GM18909 (cell line): ENCODE results near the gene AP5S1.
"Not testable (repeated sequence)": the region's sequence is repeated elsewhere in the genome, so short reads cannot be mapped to it uniquely, and the experiment has no call there.

Experiments
- ATAC-seq: cut with Tn5 transposase; IDR thresholded peaks from one replicate; pipeline ENCODE4 v1.9.1; 2021; ENCODE audit warnings: mild to moderate bottlenecking; ENCODE audit not compliant: unreplicated experiment, poor library complexity

AP5S1 gene

DNA sequence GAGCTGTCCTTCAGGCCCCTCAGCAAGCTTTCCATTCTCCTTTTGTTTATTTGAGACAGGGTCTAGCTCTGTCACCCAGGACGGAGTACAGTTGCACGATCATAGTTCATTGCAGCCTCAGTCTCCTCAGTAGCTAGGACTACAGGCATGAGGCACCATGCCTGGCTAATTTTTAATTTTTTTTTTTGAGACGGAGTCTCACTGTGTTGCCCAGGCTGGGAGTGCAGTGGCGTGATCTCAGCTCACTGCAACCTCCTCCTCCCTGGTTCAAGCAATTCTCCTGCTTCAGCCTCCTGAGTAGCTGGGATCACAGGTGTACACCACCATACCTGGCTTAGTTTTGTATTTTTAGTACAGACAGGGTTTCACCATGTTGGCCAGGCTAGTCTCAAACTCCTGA lies 31.1 kb upstream of the AP5S1 start:
- ATAC-seq = not testable (repeated sequence)

DNA sequence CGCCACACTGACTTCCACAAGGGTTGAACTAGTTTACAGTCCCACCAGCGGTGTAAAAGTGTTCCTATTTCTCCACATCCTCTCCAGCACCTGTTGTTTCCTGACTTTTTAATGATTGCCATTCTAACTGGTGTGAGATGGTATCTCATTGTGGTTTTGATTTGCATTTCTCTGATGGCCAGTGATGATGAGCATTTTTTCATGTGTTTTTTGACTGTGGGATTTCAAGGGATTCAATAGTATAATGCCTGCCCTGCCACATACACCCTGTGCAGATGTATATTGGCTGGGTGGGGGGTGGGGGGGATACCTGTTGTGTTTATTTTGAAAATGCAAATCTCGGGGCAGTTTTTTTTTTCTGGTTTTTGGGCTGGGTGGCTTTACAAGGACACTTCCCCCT lies 26.2 kb upstream of the AP5S1 start:
- not testable (repeated sequence) for ATAC-seq

GRCh38 chr20:3794701-3795420 lies 25.5 kb upstream of the AP5S1 start:
- ATAC-seq = no peak

DNA sequence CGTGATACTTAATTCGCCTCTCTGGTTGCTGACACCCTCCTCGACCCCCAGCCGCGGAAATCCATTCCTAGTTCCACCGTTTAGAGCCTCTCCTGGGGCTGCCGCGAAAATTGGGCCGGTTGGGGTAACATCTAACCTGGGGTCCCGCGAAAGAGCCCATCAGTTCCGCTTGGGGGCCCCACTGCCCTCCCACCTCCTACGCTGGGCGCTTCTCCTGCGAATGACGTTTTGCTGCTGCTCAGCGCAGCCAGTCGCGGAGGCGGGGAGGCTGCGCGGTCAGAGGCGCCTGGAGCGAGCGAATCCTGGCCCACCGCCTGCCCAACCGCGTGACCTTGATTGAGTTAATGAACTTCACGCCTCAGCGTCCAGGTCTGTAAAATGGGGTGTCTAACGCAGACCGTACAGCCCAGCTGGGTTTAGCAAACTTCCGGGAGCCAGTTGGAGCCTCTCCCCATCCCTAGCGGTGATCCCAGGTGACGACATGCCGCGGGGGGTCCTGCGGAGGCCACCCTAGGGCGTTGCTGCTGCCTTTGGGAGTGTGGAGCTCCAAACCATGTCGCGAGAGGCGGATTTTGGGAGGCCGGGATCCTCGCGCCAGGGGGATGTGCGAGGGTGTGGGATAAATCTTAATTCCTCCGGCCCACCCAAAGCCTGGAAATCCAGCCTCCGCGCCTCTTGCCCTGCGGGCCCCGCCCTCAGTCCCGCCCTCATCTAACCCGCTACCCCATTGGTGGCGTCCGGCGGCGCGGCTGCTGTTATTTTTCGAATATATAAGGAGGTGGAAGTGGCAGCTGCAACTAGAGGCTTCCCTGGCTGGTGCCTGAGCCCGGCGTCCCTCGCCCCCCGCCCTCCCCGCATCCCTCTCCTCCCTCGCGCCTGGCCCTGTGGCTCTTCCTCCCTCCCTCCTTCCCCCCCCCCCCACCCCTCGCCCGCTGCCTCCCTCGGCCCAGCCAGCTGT lies 24.6 kb upstream of the AP5S1 start, which contains the start of gene CDC25B:
TSS of gene CDC25B (plus strand) at position 800 of the 958 bp plus-strand sequence. CDS start 222 bp downstream, outside the sequence.
- peak; percentile 56 for ATAC-seq

- peak; percentile 7 for ATAC-seq
Measured at GRCh38 chr20:3796477-3797225, 23.7 kb upstream of the AP5S1 start.

DNA sequence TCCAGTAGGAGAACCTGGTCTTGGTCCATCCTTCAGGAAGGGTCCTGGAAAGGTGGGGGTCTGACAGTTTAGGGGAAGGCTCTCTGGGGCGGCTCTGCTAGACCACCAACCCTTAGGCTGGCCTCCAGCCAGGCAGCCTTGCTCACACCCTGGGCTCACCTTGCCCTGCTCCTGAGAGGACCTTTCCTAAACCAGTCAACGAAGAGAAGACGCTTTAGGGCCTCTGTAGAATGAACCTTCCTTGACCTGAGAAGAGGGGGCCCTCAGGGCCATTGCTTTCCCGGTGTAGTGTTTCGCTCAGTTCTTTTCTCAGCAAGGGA lies 23.2 kb upstream of the AP5S1 start:
- ATAC-seq = no peak

- ATAC-seq = no peak
Measured at GRCh38 chr20:3797592-3798372, 22.6 kb upstream of the AP5S1 start.

- no peak for ATAC-seq
Measured at GRCh38 chr20:3798373-3798768, 22.0 kb upstream of the AP5S1 start.

- no peak for ATAC-seq
Measured at GRCh38 chr20:3798908-3799248, 21.5 kb upstream of the AP5S1 start.

DNA sequence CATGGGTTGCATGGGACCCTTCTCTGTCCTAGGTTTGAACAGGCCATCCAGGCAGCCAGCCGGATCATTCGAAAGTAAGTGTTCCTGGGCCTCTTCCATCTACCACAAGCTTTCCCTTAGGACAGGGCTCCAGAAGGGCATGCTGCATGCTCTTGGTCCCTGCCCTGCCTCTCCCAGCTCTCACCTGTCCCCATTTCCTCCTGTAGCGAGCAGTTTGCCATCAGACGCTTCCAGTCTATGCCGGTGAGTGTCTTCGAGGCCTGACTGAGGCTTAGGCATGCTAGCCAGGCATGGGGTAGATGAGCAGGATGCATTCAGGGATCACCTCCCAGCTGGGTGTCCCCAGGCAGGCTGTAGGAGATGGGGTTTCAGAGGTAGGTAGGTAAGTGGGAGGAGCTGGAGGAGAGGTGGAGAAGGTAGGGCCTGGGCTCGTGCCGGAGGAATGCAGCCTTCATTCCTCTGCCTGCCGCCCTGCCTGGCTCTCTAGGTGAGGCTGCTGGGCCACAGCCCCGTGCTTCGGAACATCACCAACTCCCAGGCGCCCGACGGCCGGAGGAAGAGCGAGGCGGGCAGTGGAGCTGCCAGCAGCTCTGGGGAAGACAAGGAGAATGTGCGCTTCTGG lies 20.0 kb upstream of the AP5S1 start:
- no peak for ATAC-seq

- no peak for ATAC-seq
Measured at GRCh38 chr20:3800878-3801260, 19.5 kb upstream of the AP5S1 start.

DNA sequence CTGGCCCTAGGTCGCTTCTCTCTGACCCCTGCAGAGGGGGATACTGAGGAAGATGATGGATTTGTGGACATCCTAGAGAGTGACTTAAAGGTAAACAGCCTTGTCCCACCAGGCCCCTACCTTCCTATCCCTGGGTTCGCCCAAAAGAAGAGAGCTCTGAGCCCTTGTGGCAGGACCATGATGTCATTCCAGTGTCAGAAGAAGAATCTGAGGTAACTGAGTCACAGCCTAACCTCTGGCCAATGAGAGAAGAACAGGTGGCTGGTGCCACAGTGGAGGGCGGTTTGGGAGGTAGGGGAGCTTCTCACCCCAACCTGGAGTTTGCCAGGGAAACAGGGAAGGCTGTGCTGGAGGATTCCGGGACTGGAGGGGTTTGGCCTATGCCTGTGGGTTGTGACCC lies 19.0 kb upstream of the AP5S1 start:
- ATAC-seq = no peak

DNA sequence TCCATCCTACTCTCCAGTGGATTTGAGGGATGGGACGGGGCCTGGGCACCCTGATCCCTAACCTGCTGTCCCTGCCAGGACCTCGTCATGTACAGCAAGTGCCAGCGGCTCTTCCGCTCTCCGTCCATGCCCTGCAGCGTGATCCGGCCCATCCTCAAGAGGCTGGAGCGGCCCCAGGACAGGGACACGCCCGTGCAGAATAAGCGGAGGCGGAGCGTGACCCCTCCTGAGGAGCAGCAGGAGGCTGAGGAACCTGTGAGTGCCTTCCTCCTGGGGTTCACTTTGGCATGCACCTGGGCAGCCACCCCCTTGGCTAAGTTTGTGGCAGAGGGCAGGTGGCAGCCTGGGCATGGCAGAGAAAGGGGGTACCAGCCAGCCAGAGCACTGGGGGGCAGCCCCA lies 18.5 kb upstream of the AP5S1 start:
- ATAC-seq = no peak

DNA sequence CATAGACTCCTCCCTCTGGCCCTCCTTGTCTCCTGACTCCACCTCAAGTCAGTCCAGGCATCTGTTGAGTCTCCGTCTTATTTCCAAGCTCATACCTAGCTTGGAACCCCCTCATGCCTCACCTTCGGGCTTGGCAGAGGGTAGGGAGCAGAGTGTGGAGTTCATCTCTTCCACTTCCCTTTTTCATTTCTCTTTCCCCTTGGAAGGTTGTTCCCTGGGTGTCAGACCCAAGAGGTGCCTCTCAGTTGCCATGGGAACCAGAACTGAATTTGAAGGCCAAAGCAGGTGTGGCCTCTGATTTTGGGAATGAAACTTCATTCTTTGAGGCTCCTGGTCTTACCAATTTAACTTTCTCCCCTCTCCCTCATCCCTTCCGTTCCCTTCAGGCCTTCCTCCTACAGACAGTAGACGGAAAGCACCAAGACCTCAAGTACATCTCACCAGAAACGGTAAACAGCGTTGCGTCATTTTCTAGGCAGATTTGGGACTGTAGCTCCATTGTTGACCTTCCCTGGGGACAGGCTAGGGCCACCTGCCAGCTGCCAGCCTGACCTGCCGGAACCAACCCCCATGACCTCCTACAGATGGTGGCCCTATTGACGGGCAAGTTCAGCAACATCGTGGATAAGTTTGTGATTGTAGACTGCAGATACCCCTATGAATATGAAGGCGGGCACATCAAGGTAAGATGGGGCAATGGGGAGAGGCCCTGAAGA lies 17.7 kb upstream of the AP5S1 start:
- no peak for ATAC-seq

GRCh38 chr20:3803289-3803688 lies 17.1 kb upstream of the AP5S1 start:
- no peak for ATAC-seq

DNA sequence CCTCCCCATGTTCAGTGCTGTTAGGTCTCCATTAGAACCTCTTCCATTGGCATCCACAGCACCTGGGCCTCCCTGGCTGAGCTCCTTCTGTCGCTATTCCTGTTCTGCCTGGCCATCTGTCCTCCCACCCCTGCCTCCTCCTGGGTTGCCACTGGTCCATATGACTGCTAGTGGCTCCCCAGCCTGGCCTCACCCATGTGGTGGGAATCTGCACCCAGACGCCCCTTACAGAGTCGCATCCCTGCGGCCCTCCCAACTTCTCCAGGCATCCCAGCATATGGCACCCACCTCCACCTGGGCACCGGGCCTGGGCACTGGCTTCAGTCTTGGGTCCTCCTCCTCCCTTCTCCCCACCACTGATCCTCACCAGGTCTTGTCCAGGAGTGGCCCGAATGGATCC lies 16.5 kb upstream of the AP5S1 start:
- no peak for ATAC-seq

GRCh38 chr20:3804254-3804751 lies 16.0 kb upstream of the AP5S1 start:
- no peak for ATAC-seq

DNA sequence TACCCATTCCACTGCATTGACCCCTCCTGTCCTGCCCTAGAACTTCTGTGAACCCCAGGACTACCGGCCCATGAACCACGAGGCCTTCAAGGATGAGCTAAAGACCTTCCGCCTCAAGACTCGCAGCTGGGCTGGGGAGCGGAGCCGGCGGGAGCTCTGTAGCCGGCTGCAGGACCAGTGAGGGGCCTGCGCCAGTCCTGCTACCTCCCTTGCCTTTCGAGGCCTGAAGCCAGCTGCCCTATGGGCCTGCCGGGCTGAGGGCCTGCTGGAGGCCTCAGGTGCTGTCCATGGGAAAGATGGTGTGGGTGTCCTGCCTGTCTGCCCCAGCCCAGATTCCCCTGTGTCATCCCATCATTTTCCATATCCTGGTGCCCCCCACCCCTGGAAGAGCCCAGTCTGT lies 15.6 kb upstream of the AP5S1 start:
- ATAC-seq = no peak

DNA sequence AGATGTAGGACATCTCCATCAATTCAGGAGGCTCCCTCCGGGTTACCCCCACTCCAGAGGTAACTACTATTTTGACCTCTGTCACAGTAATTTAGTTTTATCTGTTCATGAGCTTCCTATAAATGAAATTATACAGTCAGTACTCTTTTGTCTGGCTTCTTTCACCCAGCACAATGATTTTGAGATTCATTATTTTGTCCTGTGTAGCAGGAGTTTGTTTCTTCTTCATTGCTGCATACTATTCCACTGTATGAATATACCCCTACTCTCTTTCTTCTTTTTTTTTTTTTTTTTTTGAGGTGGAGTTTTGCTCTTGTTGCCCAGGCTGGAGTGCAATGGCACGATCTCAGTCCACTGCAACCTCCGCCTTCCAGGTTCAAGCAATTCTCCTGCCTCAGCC lies 11.8 kb upstream of the AP5S1 start:
- ATAC-seq = no peak
